HEK293 (cell line): ENCODE measurements around the gene DUSP2.

Source experiments
- CTCF ChIP-seq: fragments of 450-650 bp; formaldehyde crosslinking; IDR thresholded peaks from 2 replicates; pipeline ENCODE4 v1.5.1; 2016; ENCODE audit warnings: missing biosample characterization, missing genetic modification characterization
- KLF8 ChIP-seq: fragments of 450-650 bp; formaldehyde crosslinking; IDR thresholded peaks from 2 replicates; pipeline ENCODE4 v1.5.1; 2016; ENCODE audit warnings: missing biosample characterization, missing genetic modification characterization
- SETDB1 ChIP-seq: IDR thresholded peaks from one replicate; pipeline ENCODE4 v1.6.1; 2017; ENCODE audit warnings: mild to moderate bottlenecking, low read length, moderate library complexity, mixed read lengths; ENCODE audit not compliant: insufficient read length
- YY1 ChIP-seq: fragments of 450-650 bp; formaldehyde crosslinking; IDR thresholded peaks from 2 replicates; pipeline ENCODE4 v1.5.1; 2018; ENCODE audit warnings: missing biosample characterization, missing genetic modification characterization
- ZEB2 ChIP-seq: fragments of 450-650 bp; formaldehyde crosslinking; IDR thresholded peaks from 2 replicates; pipeline ENCODE4 v1.5.1; 2016; ENCODE audit warnings: missing biosample characterization, missing genetic modification characterization
- ZNF2 ChIP-seq: fragments of 450-650 bp; formaldehyde crosslinking; IDR thresholded peaks from 2 replicates; pipeline ENCODE4 v1.5.1; 2016; ENCODE audit warnings: missing biosample characterization, missing genetic modification characterization
- ZNF350 ChIP-seq: fragments of 450-650 bp; formaldehyde crosslinking; IDR thresholded peaks from 2 replicates; pipeline ENCODE4 v1.5.0; 2017; ENCODE audit warnings: missing biosample characterization, mild to moderate bottlenecking, missing genetic modification characterization
- ZNF404 ChIP-seq: fragments of 450-650 bp; formaldehyde crosslinking; IDR thresholded peaks from 2 replicates; pipeline ENCODE4 v1.5.1; 2017; ENCODE audit warnings: missing biosample characterization, missing genetic modification characterization

- TF ChIP-seq KLF8: no peak
- TF ChIP-seq CTCF (tag by site-specific recombination): no peak
- no peak for TF ChIP-seq SETDB1
- TF ChIP-seq ZEB2 (tag by site-specific recombination): no peak
- TF ChIP-seq ZNF404: no peak
- no peak for TF ChIP-seq YY1 (tag by site-specific recombination)
- no peak for TF ChIP-seq ZNF350 (tag by site-specific recombination)
- TF ChIP-seq ZNF2 (tag by site-specific recombination): no peak
Observed at GRCh38 chr2:96146153-96146880, 1.1 kb upstream of the DUSP2 start.
